ENCODE data around the gene LTF. TPM values are rescaled to one million over a fixed set of nuclear protein-coding genes. Genes with fewer than 3 reads are reported as not detected.

Gene LTF
- total and polyA plus RNA-seq, 2 experiments from 2014 or later = 0.73 to 1.3 TPM

DNA sequence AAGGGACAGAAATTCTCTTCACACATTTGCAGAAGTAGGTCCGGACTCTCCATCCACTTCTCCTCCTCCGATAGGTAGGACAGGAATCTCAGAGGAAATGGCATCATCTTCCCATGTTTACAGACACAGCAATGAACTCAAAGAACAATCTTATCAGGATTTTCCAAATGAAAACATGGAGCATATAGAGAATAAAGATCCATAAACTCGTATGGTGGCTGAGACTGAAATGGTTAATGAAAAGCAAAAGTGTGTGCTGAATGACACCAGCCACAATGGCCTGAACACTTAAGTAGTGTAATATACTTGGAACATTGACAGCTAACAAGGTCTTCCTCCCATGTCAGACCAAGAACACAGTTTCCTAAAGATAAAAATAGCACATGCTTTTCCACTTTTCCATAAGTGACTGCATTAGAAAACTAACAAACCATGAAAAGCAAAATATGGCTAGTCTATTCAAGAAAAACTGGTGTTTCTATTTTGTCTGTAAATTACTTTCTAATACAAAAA lies 51.9 kb downstream of the LTF start (continued):
- TF ChIP-seq, protein P1, sequence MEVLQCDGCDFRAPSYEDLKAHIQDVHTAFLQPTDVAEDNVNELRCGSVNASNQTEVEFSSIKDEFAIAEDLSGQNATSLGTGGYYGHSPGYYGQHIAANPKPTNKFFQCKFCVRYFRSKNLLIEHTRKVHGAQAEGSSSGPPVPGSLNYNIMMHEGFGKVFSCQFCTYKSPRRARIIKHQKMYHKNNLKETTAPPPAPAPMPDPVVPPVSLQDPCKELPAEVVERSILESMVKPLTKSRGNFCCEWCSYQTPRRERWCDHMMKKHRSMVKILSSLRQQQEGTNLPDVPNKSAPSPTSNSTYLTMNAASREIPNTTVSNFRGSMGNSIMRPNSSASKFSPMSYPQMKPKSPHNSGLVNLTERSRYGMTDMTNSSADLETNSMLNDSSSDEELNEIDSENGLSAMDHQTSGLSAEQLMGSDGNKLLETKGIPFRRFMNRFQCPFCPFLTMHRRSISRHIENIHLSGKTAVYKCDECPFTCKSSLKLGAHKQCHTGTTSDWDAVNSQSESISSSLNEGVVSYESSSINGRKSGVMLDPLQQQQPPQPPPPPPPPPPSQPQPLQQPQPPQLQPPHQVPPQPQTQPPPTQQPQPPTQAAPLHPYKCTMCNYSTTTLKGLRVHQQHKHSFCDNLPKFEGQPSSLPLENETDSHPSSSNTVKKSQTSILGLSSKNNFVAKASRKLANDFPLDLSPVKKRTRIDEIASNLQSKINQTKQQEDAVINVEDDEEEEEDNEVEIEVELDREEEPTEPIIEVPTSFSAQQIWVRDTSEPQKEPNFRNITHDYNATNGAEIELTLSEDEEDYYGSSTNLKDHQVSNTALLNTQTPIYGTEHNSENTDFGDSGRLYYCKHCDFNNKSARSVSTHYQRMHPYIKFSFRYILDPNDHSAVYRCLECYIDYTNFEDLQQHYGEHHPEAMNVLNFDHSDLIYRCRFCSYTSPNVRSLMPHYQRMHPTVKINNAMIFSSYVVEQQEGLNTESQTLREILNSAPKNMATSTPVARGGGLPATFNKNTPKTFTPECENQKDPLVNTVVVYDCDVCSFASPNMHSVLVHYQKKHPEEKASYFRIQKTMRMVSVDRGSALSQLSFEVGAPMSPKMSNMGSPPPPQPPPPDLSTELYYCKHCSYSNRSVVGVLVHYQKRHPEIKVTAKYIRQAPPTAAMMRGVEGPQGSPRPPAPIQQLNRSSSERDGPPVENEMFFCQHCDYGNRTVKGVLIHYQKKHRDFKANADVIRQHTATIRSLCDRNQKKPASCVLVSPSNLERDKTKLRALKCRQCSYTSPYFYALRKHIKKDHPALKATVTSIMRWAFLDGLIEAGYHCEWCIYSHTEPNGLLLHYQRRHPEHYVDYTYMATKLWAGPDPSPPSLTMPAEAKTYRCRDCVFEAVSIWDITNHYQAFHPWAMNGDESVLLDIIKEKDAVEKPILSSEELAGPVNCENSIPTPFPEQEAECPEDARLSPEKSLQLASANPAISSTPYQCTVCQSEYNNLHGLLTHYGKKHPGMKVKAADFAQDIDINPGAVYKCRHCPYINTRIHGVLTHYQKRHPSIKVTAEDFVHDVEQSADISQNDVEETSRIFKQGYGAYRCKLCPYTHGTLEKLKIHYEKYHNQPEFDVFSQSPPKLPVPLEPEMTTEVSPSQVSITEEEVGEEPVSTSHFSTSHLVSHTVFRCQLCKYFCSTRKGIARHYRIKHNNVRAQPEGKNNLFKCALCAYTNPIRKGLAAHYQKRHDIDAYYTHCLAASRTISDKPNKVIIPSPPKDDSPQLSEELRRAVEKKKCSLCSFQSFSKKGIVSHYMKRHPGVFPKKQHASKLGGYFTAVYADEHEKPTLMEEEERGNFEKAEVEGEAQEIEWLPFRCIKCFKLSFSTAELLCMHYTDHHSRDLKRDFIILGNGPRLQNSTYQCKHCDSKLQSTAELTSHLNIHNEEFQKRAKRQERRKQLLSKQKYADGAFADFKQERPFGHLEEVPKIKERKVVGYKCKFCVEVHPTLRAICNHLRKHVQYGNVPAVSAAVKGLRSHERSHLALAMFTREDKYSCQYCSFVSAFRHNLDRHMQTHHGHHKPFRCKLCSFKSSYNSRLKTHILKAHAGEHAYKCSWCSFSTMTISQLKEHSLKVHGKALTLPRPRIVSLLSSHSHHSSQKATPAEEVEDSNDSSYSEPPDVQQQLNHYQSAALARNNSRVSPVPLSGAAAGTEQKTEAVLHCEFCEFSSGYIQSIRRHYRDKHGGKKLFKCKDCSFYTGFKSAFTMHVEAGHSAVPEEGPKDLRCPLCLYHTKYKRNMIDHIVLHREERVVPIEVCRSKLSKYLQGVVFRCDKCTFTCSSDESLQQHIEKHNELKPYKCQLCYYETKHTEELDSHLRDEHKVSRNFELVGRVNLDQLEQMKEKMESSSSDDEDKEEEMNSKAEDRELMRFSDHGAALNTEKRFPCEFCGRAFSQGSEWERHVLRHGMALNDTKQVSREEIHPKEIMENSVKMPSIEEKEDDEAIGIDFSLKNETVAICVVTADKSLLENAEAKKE (CRISPR knock-in tag; IDR thresholded peaks at IDR 0.05) = no peak
- TF ChIP-seq EZH2phosphoT487 (IDR thresholded peaks at IDR 0.05; ENCODE audit: unreplicated experiment) (no peak), EZH2 (IDR thresholded peaks at IDR 0.05; ENCODE audit: low read depth, unreplicated experiment) (no peak), ZNF331 (CRISPR knock-in tag; IDR thresholded peaks at IDR 0.05; ENCODE audit: low read depth) (no peak), CREB1 (CRISPR knock-in tag; IDR thresholded peaks at IDR 0.05; ENCODE audit: low read depth) (no peak), JUNB (IDR thresholded peaks at IDR 0.05; ENCODE audit: unreplicated experiment) (no peak), ZNF114 (CRISPR knock-in tag; IDR thresholded peaks at IDR 0.05) (no peak), STAT1 (IDR thresholded peaks at IDR 0.05; ENCODE audit: unreplicated experiment) (no peak), NANOG (IDR thresholded peaks at IDR 0.05; ENCODE audit: borderline replicate concordance) (no peak)
- TF ChIP-seq, protein P2, sequence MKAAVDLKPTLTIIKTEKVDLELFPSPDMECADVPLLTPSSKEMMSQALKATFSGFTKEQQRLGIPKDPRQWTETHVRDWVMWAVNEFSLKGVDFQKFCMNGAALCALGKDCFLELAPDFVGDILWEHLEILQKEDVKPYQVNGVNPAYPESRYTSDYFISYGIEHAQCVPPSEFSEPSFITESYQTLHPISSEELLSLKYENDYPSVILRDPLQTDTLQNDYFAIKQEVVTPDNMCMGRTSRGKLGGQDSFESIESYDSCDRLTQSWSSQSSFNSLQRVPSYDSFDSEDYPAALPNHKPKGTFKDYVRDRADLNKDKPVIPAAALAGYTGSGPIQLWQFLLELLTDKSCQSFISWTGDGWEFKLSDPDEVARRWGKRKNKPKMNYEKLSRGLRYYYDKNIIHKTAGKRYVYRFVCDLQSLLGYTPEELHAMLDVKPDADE (IDR thresholded peaks at IDR 0.05) = no peak
